SK-N-MC (cell line): ENCODE measurements around the gene ABCD2.

Source experiments
- EZH2 ChIP-seq: fragments of 200-600 bp; sonication (generic); IDR thresholded peaks from one replicate; pipeline ENCODE4 v1.6.1; 2017; ENCODE audit warnings: antibody characterized with exemption
- FOXP2 ChIP-seq: optimal IDR thresholded peaks from 2 replicates; pipeline ENCODE3; 2011; ENCODE audit warnings: mild to moderate bottlenecking, moderate library complexity; ENCODE audit not compliant: insufficient read depth; ENCODE audit errors: extremely low read length, control extremely low read depth
- POLR2AphosphoS5 ChIP-seq: IDR thresholded peaks from 2 replicates; pipeline ENCODE4 v1.6.1; 2012; ENCODE audit warnings: mild to moderate bottlenecking, low read depth, low read length, borderline replicate concordance

DNA sequence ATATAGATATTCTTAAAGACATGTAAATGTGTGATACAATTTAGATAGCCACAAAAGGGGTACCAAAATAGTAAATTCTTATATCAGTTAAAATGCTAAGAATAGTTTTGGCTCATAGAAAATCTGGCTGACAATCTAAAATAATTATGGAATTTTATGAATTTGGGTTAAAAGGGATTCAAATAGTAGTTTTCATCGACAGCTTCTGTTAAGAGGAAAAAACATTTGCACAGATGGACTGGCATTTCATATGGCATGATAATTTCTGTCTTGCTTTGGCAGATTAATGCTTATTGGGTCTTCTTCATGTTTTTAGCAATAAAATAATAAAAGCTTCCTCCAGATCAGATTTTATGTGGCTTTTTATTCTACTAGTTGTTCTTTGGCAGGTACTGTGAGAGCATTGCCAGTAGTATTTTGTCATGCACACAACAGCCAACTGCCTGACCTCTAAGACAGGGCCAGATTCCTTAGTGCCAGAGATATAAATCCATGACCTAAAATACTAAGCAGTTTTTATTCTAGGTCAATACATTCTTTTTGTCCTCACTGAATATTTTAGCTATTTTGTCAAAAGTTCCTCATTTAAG lies 9.1 kb downstream of the ABCD2 start:
- TF ChIP-seq POLR2AphosphoS5 (no peak), EZH2 (no peak), FOXP2 (no peak)
